Nephron (organoid): ENCODE measurements around the gene MSL1.

Experiments
- H3K27ac Mint-ChIP-seq, 3 experiments: 2 replicates each; pipeline ENCODE4 v1.8.0; 2020; ENCODE audit warnings: mixed read lengths in 3 of 3, mild to moderate bottlenecking in 2 of 3, moderate library complexity in 1 of 3
- H3K27me3 Mint-ChIP-seq: 2 replicates; pipeline ENCODE4 v1.8.0; 2021; ENCODE audit warnings: low read depth, mild to moderate bottlenecking, moderate library complexity, mixed read lengths
- H3K36me3 Mint-ChIP-seq: 2 replicates; pipeline ENCODE4 v1.8.0; 2020; ENCODE audit warnings: low read depth, mixed read lengths
- H3K4me1 Mint-ChIP-seq: 2 replicates; pipeline ENCODE4 v1.8.0; 2020; ENCODE audit warnings: mixed read lengths
- H3K4me3 Mint-ChIP-seq, 3 experiments: 2 replicates each; pipeline ENCODE4 v1.8.0; 2020; ENCODE audit warnings: mild to moderate bottlenecking in 3 of 3, mixed read lengths in 3 of 3, moderate library complexity in 2 of 3
- H3K9me3 Mint-ChIP-seq: 2 replicates; pipeline ENCODE4 v1.8.0; 2020; ENCODE audit warnings: mixed read lengths
- CTCF ChIP-seq, 3 experiments: fragments of 200-600 bp; sonication (generic); IDR thresholded peaks; one replicate each; pipeline ENCODE4 v1.5.0; 2021; ENCODE audit warnings: antibody characterized with exemption in 3 of 3; ENCODE audit not compliant: unreplicated experiment in 3 of 3

Gene MSL1

GRCh38 chr17:40178021-40178601, 56.3 kb downstream of the MSL1 start:
- peak overlapping the region; percentile 78 to 80 (median 78) for H3K4me3 Mint-ChIP-seq
- peaks cover 28% of the 10 kb centered on the region for H3K36me3 Mint-ChIP-seq
- no peak overlapping the region for H3K27ac Mint-ChIP-seq
- TF ChIP-seq CTCF (IDR thresholded peaks at IDR 0.05; ENCODE audit: unreplicated experiment in 3 of 3): no peak
- peaks cover 5% of the 10 kb centered on the region for H3K27me3 Mint-ChIP-seq
- no peaks in the 10 kb centered on the region for H3K9me3 Mint-ChIP-seq
- H3K4me1 Mint-ChIP-seq: peaks cover 17% of the 10 kb centered on the region

GRCh38 chr17:40178660-40179059, 56.9 kb downstream of the MSL1 start:
- Mint-ChIP-seq H3K27me3 (peaks cover 5% of the 10 kb centered on the region), H3K4me3 (peak overlapping the region; percentile 78 to 80 (median 78)), H3K27ac (no peak overlapping the region)

GRCh38 chr17:40179923-40180659, 58.3 kb downstream of the MSL1 start:
- Mint-ChIP-seq H3K4me1 (peaks cover 17% of the 10 kb centered on the region), H3K27ac (peak overlapping the region; percentile 9 to 71 (median 58)), H3K4me3 (peak overlapping the region; percentile 55 to 84 (median 68)), H3K27me3 (peaks cover 5% of the 10 kb centered on the region), H3K9me3 (no peaks in the 10 kb centered on the region), H3K36me3 (peaks cover 15% of the 10 kb centered on the region)
- TF ChIP-seq CTCF (IDR thresholded peaks at IDR 0.05; ENCODE audit: unreplicated experiment in 3 of 3): no peak

More at GRCh38 chr17:40178660-40179059, 56.9 kb downstream of the MSL1 start:
- no peak for TF ChIP-seq CTCF (IDR thresholded peaks at IDR 0.05; ENCODE audit: unreplicated experiment in 3 of 3)
- H3K4me1 Mint-ChIP-seq: peaks cover 17% of the 10 kb centered on the region
- H3K36me3 Mint-ChIP-seq: peaks cover 22% of the 10 kb centered on the region
- H3K9me3 Mint-ChIP-seq: no peaks in the 10 kb centered on the region

- H3K9me3 Mint-ChIP-seq: no peaks in the 10 kb centered on the region
- H3K27ac Mint-ChIP-seq: peak overlapping the region; percentile 9 to 71 (median 58)
- H3K4me1 Mint-ChIP-seq: peaks cover 17% of the 10 kb centered on the region
- H3K27me3 Mint-ChIP-seq: peaks cover 5% of the 10 kb centered on the region
- H3K36me3 Mint-ChIP-seq: peaks cover 15% of the 10 kb centered on the region
- peak overlapping the region; percentile 20 to 51 (median 49) for H3K4me3 Mint-ChIP-seq
- TF ChIP-seq CTCF (IDR thresholded peaks at IDR 0.05; ENCODE audit: unreplicated experiment in 3 of 3): no peak
These were observed 58.9 kb downstream of the MSL1 start for GRCh38 chr17:40180694-40181093.

- Mint-ChIP-seq H3K27ac (no peak overlapping the region), H3K36me3 (peaks cover 10% of the 10 kb centered on the region), H3K27me3 (peaks cover 4% of the 10 kb centered on the region), H3K4me1 (peaks cover 17% of the 10 kb centered on the region), H3K4me3 (no peak overlapping the region), H3K9me3 (no peaks in the 10 kb centered on the region)
- TF ChIP-seq CTCF (IDR thresholded peaks at IDR 0.05; ENCODE audit: unreplicated experiment in 3 of 3): no peak
These were observed 59.4 kb downstream of the MSL1 start for GRCh38 chr17:40181205-40181604.
